ENCODE results near the gene IL36A. TPM values are rescaled to one million over a fixed set of nuclear protein-coding genes. Genes with fewer than 3 reads are reported as not detected.

IL36A gene
- total RNA-seq, 1 donor from 2014 or later, result not detected

GRCh38 chr2:113000436-113000835, 4.8 kb upstream of the IL36A start:
- FAIRE-seq (no peak), DNase-seq (ENCODE audit: low spot score in 2 of 2) (no peak)

GRCh38 chr2:113002677-113003076, 2.6 kb upstream of the IL36A start:
- no peak for FAIRE-seq

GRCh38 chr2:113007250-113007649, 2.0 kb downstream of the IL36A start:
- DNase-seq (ENCODE audit: low spot score in 2 of 2) (no peak), FAIRE-seq (no peak)

More at GRCh38 chr2:113002677-113003076, 2.6 kb upstream of the IL36A start:
- no peak for DNase-seq (ENCODE audit: low spot score in 2 of 2)

GRCh38 chr2:113009622-113010021, 4.4 kb downstream of the IL36A start:
- FAIRE-seq, result peak; percentile 78
- no peak for DNase-seq (ENCODE audit: low spot score in 2 of 2)

- DNase-seq (ENCODE audit: low spot score in 2 of 2) (no peak), FAIRE-seq (no peak)
These were observed 4.8 kb downstream of the IL36A start for GRCh38 chr2:113010088-113010487.

GRCh38 chr2:113011108-113011507, 5.8 kb downstream of the IL36A start:
- FAIRE-seq (no peak), DNase-seq (ENCODE audit: low spot score in 2 of 2) (no peak)

GRCh38 chr2:113012436-113013335, 7.4 kb downstream of the IL36A start:
- FAIRE-seq (no peak), DNase-seq (ENCODE audit: low spot score in 2 of 2) (no peak)

GRCh38 chr2:113013336-113013661, 8.0 kb downstream of the IL36A start:
- DNase-seq (ENCODE audit: low spot score in 2 of 2), result no peak
- FAIRE-seq, result no peak

GRCh38 chr2:113014067-113014466, 8.8 kb downstream of the IL36A start:
- FAIRE-seq, result no peak
- no peak for DNase-seq (ENCODE audit: low spot score in 2 of 2)

- no peak for FAIRE-seq
These were observed 9.8 kb downstream of the IL36A start for GRCh38 chr2:113015042-113015441.

GRCh38 chr2:113015655-113016054, 10.4 kb downstream of the IL36A start:
- no peak for FAIRE-seq
- no peak for DNase-seq (ENCODE audit: low spot score in 2 of 2)

More at GRCh38 chr2:113015042-113015441, 9.8 kb downstream of the IL36A start:
- DNase-seq (ENCODE audit: low spot score in 2 of 2), result no peak

- DNase-seq (ENCODE audit: low spot score in 2 of 2) (no peak), FAIRE-seq (no peak)
These were observed 13.2 kb downstream of the IL36A start for GRCh38 chr2:113018509-113018908.

- FAIRE-seq, result no peak
These were observed 16.1 kb downstream of the IL36A start for GRCh38 chr2:113021312-113021711.

GRCh38 chr2:113024764-113025163, 19.5 kb downstream of the IL36A start:
- FAIRE-seq, result no peak

More at GRCh38 chr2:113021312-113021711, 16.1 kb downstream of the IL36A start:
- no peak for DNase-seq (ENCODE audit: low spot score in 2 of 2)

GRCh38 chr2:113025737-113026136, 20.5 kb downstream of the IL36A start:
- FAIRE-seq, result no peak

More at GRCh38 chr2:113024764-113025163, 19.5 kb downstream of the IL36A start:
- no peak for DNase-seq (ENCODE audit: low spot score in 2 of 2)

GRCh38 chr2:113027691-113028090, 22.4 kb downstream of the IL36A start:
- DNase-seq (ENCODE audit: low spot score in 2 of 2), result no peak
- FAIRE-seq, result no peak

More at GRCh38 chr2:113025737-113026136, 20.5 kb downstream of the IL36A start:
- no peak for DNase-seq (ENCODE audit: low spot score in 2 of 2)

- FAIRE-seq (no peak), DNase-seq (ENCODE audit: low spot score in 2 of 2) (no peak)
These were observed 22.9 kb downstream of the IL36A start for GRCh38 chr2:113028112-113028511.

- DNase-seq (ENCODE audit: low spot score in 2 of 2) (no peak), FAIRE-seq (no peak)
These were observed 27.5 kb downstream of the IL36A start for GRCh38 chr2:113032737-113033136.

- DNase-seq (ENCODE audit: low spot score in 2 of 2), result no peak
- no peak for FAIRE-seq
These were observed 28.8 kb downstream of the IL36A start for GRCh38 chr2:113034016-113034415.

GRCh38 chr2:113036763-113037162, 31.5 kb downstream of the IL36A start:
- no peak for DNase-seq (ENCODE audit: low spot score in 2 of 2)
- FAIRE-seq, result no peak

GRCh38 chr2:113038291-113038690, 33.0 kb downstream of the IL36A start:
- DNase-seq (ENCODE audit: low spot score in 2 of 2) (no peak), FAIRE-seq (no peak)

- DNase-seq (ENCODE audit: low spot score in 2 of 2) (no peak), FAIRE-seq (no peak)
These were observed 33.9 kb downstream of the IL36A start for GRCh38 chr2:113039158-113039557.
